Astrocyte (in vitro differentiated cells and primary cell): ENCODE results near the gene TIPARP.

Experiments
- CTCF ChIP-seq: IDR thresholded peaks from 2 replicates; pipeline ENCODE4 v1.5.1; 2011; ENCODE audit warnings: low read depth, mild to moderate bottlenecking, inconsistent platforms, low read length, moderate library complexity; ENCODE audit not compliant: insufficient read depth
- EZH2 ChIP-seq: IDR thresholded peaks from 2 replicates; pipeline ENCODE4 v1.6.1; 2012; ENCODE audit warnings: mild to moderate bottlenecking, low read length, inconsistent platforms; ENCODE audit not compliant: insufficient read depth

GRCh38 chr3:156749244-156749643 lies 74.9 kb downstream of the TIPARP start:
- TF ChIP-seq CTCF (no peak), EZH2 (no peak)
